Measurements from ENCODE around the gene SLC2A4RG.

The SLC2A4RG gene

GRCh38 chr20:63744574-63745423, 5.2 kb downstream of the SLC2A4RG start:
- H3K4me3 ChIP-seq (ENCODE audit: low read depth, low read length): no peak overlapping the region
- DNase-seq (ENCODE audit: low read depth): no peak
- no peak for TF ChIP-seq CTCF (IDR thresholded peaks at IDR 0.05; ENCODE audit: insufficient read depth, low read depth, low read length, missing control alignments)

GRCh38 chr20:63745424-63745805, 5.8 kb downstream of the SLC2A4RG start:
- no peak for DNase-seq (ENCODE audit: low read depth)
- no peak for TF ChIP-seq CTCF (IDR thresholded peaks at IDR 0.05; ENCODE audit: insufficient read depth, low read depth, low read length, missing control alignments)
- H3K4me3 ChIP-seq (ENCODE audit: low read depth, low read length): no peak overlapping the region

- no peak overlapping the region for H3K4me3 ChIP-seq (ENCODE audit: low read depth, low read length)
- no peak for TF ChIP-seq CTCF (IDR thresholded peaks at IDR 0.05; ENCODE audit: insufficient read depth, low read depth, low read length, missing control alignments)
- DNase-seq (ENCODE audit: low read depth): no peak
Measured at GRCh38 chr20:63745961-63746731, 6.6 kb downstream of the SLC2A4RG start.

- no peak for DNase-seq (ENCODE audit: low read depth)
- TF ChIP-seq CTCF (IDR thresholded peaks at IDR 0.05; ENCODE audit: insufficient read depth, low read depth, low read length, missing control alignments): no peak
- H3K4me3 ChIP-seq (ENCODE audit: low read depth, low read length): no peak overlapping the region
Measured at GRCh38 chr20:63746751-63747315, 7.3 kb downstream of the SLC2A4RG start.

GRCh38 chr20:63747622-63748069, 8.1 kb downstream of the SLC2A4RG start:
- TF ChIP-seq CTCF (IDR thresholded peaks at IDR 0.05; ENCODE audit: insufficient read depth, low read depth, low read length, missing control alignments): no peak
- no peak for DNase-seq (ENCODE audit: low read depth)
- no peak overlapping the region for H3K4me3 ChIP-seq (ENCODE audit: low read depth, low read length)

GRCh38 chr20:63748070-63748933, 8.7 kb downstream of the SLC2A4RG start:
- DNase-seq (ENCODE audit: low read depth): no peak
- no peak overlapping the region for H3K4me3 ChIP-seq (ENCODE audit: low read depth, low read length)
- no peak for TF ChIP-seq CTCF (IDR thresholded peaks at IDR 0.05; ENCODE audit: insufficient read depth, low read depth, low read length, missing control alignments)

Measured in GM12865 (cell line).